ENCODE results near the gene TGFBRAP1.

DNA sequence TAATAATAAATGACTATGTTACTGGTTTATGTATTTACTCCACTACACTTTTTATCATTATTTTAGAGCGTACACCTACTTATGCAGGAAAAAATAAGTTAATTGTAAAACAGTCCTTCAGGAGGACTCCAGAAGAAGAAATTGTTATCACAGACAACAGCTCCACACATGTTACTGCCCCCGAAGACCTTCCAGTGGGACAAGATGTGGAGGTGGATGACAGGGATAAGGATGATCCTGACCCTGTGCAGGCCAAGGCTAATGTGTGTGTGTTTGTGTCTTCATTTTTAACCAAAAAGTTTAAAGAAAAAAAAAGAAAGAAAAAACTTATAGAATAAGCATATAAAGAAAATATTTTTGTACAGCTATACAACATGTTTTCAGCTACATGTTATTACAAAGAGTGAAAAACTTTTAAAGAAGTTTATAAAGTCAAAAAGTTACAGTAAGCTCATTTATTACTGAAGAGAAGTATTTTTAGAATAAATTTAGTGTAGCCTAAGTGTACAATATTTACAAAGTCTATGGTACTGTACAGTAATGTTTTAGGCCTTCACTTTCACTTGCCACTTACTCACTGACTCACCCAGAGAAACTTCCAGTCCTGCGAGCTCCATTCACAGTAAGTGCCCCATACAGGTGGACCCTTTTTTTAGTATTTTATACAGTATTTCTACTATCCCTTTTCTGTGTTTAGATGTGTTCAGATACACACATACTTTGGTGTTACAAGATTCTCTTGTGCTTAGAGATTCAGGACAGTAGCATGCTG, 7.5 kb downstream of the TGFBRAP1 start:
- TF ChIP-seq GATA3 (IDR thresholded peaks at IDR 0.05; ENCODE audit: low read depth, low read length) (no peak), GATA2 (IDR thresholded peaks at IDR 0.05; ENCODE audit: low read depth, low read length) (no peak)
